Astrocyte (in vitro differentiated cells and primary cell): ENCODE data around the gene YJEFN3.

Source experiments
- EZH2 ChIP-seq: IDR thresholded peaks from 2 replicates; pipeline ENCODE4 v1.6.1; 2012; ENCODE audit warnings: mild to moderate bottlenecking, low read length, inconsistent platforms; ENCODE audit not compliant: insufficient read depth
- TF ChIP-seq, protein P1 (sequence below): IDR thresholded peaks from 2 replicates; pipeline ENCODE4 v1.5.1; 2011; ENCODE audit warnings: low read depth, mild to moderate bottlenecking, inconsistent platforms, low read length, moderate library complexity; ENCODE audit not compliant: insufficient read depth

DNA sequence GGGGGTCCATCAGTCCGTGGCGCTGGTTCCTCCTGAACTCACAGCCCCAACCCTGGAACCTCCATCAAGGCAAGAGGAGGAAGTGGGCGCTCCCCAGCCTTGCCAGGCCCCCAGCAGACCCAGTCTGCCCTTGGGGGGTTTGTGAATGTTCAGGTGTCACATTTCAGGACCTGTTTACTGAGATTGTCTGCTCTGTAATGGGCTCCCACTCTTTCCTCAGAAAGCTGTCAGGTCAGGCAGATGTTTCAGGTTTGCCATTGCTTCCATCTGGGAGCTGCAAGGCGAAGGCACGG, 42.8 kb upstream of the YJEFN3 start:
- TF ChIP-seq, protein P1, sequence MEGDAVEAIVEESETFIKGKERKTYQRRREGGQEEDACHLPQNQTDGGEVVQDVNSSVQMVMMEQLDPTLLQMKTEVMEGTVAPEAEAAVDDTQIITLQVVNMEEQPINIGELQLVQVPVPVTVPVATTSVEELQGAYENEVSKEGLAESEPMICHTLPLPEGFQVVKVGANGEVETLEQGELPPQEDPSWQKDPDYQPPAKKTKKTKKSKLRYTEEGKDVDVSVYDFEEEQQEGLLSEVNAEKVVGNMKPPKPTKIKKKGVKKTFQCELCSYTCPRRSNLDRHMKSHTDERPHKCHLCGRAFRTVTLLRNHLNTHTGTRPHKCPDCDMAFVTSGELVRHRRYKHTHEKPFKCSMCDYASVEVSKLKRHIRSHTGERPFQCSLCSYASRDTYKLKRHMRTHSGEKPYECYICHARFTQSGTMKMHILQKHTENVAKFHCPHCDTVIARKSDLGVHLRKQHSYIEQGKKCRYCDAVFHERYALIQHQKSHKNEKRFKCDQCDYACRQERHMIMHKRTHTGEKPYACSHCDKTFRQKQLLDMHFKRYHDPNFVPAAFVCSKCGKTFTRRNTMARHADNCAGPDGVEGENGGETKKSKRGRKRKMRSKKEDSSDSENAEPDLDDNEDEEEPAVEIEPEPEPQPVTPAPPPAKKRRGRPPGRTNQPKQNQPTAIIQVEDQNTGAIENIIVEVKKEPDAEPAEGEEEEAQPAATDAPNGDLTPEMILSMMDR, result no peak
- no peak for TF ChIP-seq EZH2
